Tibial nerve (tissue), 4 donors: ENCODE measurements around the gene SPRYD7. TPM values are rescaled to one million over a fixed set of nuclear protein-coding genes. Genes with fewer than 3 reads are reported as not detected.

Source experiments
- DNase-seq, 2 donors: peaks; one replicate each; pipeline ENCODE4 v3.0.0-alpha.2; 2019; ENCODE audit warnings: low spot score in 2 of 2
- H3K27ac ChIP-seq, 4 donors: fragments of 200-600 bp; sonication (generic) in 3 of 4; one replicate each; pipeline ENCODE4 v1.5.1; 2017 to 2019; ENCODE audit warnings: mild to moderate bottlenecking in 1 of 4
- H3K27me3 ChIP-seq, 2 donors: fragments of 200-600 bp; sonication (generic) in 1 of 2; one replicate each; pipeline versions ENCODE4 v1.5.1 to v1.6.0; 2017 to 2019
- H3K36me3 ChIP-seq, 3 donors: fragments of 200-600 bp; sonication (generic); one replicate each; pipeline ENCODE4 v1.5.1; 2018 to 2019
- H3K4me1 ChIP-seq, 4 donors: fragments of 200-600 bp; sonication (generic) in 3 of 4; one replicate each; pipeline ENCODE4 v1.5.1; 2017 to 2019
- H3K4me3 ChIP-seq, 4 donors: fragments of 200-600 bp; sonication (generic) in 3 of 4; one replicate each; pipeline ENCODE4 v1.5.1; 2017 to 2019; ENCODE audit warnings: mild to moderate bottlenecking in 1 of 4, moderate library complexity in 1 of 4
- H3K9me3 ChIP-seq, 4 donors: fragments of 200-600 bp; sonication (generic) in 3 of 4; one replicate each; pipeline ENCODE4 v1.5.1; 2017 to 2019
- EP300 ChIP-seq, 2 donors: sonication (generic); formaldehyde crosslinking; IDR thresholded peaks; one replicate each; pipeline ENCODE4 v1.6.1; 2017; ENCODE audit warnings: antibody characterized with exemption in 2 of 2, mild to moderate bottlenecking in 1 of 2
- POLR2A ChIP-seq, 2 donors: fragments of 450-650 bp; IDR thresholded peaks; one replicate each; pipeline ENCODE4 v1.6.1; 2017; ENCODE audit warnings: antibody characterized with exemption in 2 of 2, mild to moderate bottlenecking in 2 of 2, moderate library complexity in 2 of 2
- WGBS, 2 donors: methylation state at CpG; one replicate each; pipeline ENCODE4 v1.1.5; 2018; 5-methylcytosine and 5-hydroxymethylcytosine counted together
- total RNA-seq, 4 donors: library from RNA; depleted of rRNA; stranded (reverse); fragments of >200 nt; gene quantifications; one replicate each; pipeline ENCODE4 v1.1.0, GENCODE V29; 2016
- TF ChIP-seq, protein P1 (sequence below), 5 experiments: fragments of 200-600 bp in 3 of 5; fragments of 450-650 bp in 2 of 5; sonication (generic) in 3 of 5; IDR thresholded peaks; one replicate each; pipeline ENCODE4 v1.5.1; 2016 to 2019; ENCODE audit warnings: antibody characterized with exemption in 5 of 5, mild to moderate bottlenecking in 3 of 5, moderate library complexity in 2 of 5

The SPRYD7 gene
- total RNA-seq, 4 donors from 2014 or later, result 5.5 to 9.4 (median 7.5) TPM

DNA sequence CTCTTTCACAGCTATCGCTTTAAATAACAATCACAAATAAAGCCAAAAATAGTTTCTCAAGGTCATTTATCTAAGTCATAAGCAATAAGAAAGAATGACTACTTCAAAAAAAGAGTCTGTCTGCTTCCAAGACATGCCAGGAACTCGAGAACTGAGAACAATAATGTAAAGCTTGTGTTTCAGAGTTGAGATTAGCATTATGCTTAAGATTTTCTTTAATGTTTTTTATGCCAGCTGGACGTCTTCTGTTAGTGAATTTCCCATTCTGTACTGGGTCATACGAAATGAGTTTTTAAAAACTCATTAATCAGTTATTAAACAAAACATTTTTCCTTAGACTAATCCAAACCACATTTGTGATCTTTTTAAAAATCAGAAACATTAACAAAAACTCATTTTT is 3.2 kb upstream of the SPRYD7 start:
- Histone ChIP-seq H3K27me3 (no peaks in the 10 kb centered on the region), H3K9me3 (no peaks in the 10 kb centered on the region), H3K4me1 (peaks cover 0 to 34% (median 7%) of the 10 kb centered on the region in 4 donors), H3K4me3 (no peak overlapping the region), H3K27ac (peak overlapping the region in 3 of 4 donors; percentile 24 to 65 (median 25)), H3K36me3 (no peaks in the 10 kb centered on the region)
- WGBS, 2 donors, result 28% methylated on average over 4 of the region's 4 CpGs
- TF ChIP-seq EP300 (IDR thresholded peaks at IDR 0.05) (no peak), POLR2A (IDR thresholded peaks at IDR 0.05) (no peak)
- TF ChIP-seq, protein P1, sequence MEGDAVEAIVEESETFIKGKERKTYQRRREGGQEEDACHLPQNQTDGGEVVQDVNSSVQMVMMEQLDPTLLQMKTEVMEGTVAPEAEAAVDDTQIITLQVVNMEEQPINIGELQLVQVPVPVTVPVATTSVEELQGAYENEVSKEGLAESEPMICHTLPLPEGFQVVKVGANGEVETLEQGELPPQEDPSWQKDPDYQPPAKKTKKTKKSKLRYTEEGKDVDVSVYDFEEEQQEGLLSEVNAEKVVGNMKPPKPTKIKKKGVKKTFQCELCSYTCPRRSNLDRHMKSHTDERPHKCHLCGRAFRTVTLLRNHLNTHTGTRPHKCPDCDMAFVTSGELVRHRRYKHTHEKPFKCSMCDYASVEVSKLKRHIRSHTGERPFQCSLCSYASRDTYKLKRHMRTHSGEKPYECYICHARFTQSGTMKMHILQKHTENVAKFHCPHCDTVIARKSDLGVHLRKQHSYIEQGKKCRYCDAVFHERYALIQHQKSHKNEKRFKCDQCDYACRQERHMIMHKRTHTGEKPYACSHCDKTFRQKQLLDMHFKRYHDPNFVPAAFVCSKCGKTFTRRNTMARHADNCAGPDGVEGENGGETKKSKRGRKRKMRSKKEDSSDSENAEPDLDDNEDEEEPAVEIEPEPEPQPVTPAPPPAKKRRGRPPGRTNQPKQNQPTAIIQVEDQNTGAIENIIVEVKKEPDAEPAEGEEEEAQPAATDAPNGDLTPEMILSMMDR (IDR thresholded peaks at IDR 0.05), result no peak
- DNase-seq, result no peak

DNA sequence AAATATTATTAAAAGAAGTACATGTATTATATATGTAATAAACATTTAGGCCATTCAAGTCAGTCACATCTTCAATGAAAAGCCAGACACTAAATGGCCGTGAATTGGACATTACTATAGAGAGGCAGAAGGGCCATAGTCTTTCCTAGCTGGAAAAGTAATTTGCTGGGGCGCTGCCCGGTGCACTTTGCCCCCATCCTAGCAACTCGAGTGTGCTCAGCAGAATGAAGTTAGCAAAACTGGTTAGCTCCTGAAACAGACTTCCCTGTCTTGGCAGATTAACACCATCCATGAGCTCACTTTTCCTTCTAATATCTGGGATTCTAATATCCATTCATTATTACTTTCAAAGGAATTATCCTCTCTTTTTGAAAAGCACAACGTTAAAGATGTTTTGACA is 2.8 kb upstream of the SPRYD7 start:
- WGBS, 2 donors, result 23 to 40% methylated on average over 5 of the region's 5 CpGs
- no peaks in the 10 kb centered on the region for H3K27me3 ChIP-seq
- H3K4me1 ChIP-seq, result peaks cover 0 to 38% (median 7%) of the 10 kb centered on the region in 4 donors
- H3K27ac ChIP-seq, result peak overlapping the region in 3 of 4 donors; percentile 24 to 65 (median 25)
- DNase-seq, result no peak
- no peaks in the 10 kb centered on the region for H3K36me3 ChIP-seq
- TF ChIP-seq, protein P1 (IDR thresholded peaks at IDR 0.05), result no peak
- TF ChIP-seq EP300 (IDR thresholded peaks at IDR 0.05) (no peak), POLR2A (IDR thresholded peaks at IDR 0.05) (no peak)
- no peaks in the 10 kb centered on the region for H3K9me3 ChIP-seq
- H3K4me3 ChIP-seq, result no peak overlapping the region

DNA sequence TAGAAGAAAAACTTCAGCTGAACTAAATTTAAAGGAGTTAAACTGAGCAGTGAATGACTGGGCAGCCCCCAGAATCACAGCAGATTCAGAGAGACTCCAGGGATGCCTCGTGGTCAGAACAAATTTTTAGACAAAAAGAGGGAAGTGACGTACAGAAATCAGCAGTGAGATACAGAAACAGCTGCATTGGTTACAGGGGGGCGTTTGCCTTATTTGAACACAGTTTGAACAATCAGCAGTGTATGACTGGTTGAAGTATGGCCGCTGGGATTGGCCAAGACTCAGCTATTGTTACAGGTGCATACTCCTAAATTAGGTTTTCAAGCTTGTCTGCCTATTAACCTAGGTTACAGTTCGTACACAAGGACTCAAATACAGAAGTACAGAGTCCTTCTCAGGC is 2.2 kb upstream of the SPRYD7 start:
- TF ChIP-seq, protein P1 (IDR thresholded peaks at IDR 0.05), result no peak
- TF ChIP-seq EP300 (IDR thresholded peaks at IDR 0.05) (no peak), POLR2A (IDR thresholded peaks at IDR 0.05) (no peak)
- no peak for DNase-seq
- WGBS, 2 donors, result 55 to 57% methylated on average over 5 of the region's 5 CpGs
- no peak overlapping the region for H3K4me3 ChIP-seq
- peak overlapping the region in 1 of 4 donors; percentile 65 for H3K27ac ChIP-seq
- no peaks in the 10 kb centered on the region for H3K27me3 ChIP-seq
- no peaks in the 10 kb centered on the region for H3K36me3 ChIP-seq
- H3K9me3 ChIP-seq, result no peaks in the 10 kb centered on the region
- H3K4me1 ChIP-seq, result peaks cover 0 to 43% (median 7%) of the 10 kb centered on the region in 4 donors

- H3K27ac ChIP-seq, result peak overlapping the region; percentile 60 to 88 (median 82)
- H3K4me3 ChIP-seq, result peak overlapping the region; percentile 80 to 93 (median 87)
- H3K36me3 ChIP-seq, result no peaks in the 10 kb centered on the region
- WGBS, 2 donors, result 0 to 2% methylated on average over 12 of the region's 21 CpGs
- DNase-seq, result no peak
- no peaks in the 10 kb centered on the region for H3K9me3 ChIP-seq
- TF ChIP-seq EP300 (IDR thresholded peaks at IDR 0.05) (no peak), POLR2A (IDR thresholded peaks at IDR 0.05) (no peak)
- TF ChIP-seq, protein P1 (IDR thresholded peaks at IDR 0.05), result no peak
- no peaks in the 10 kb centered on the region for H3K27me3 ChIP-seq
- H3K4me1 ChIP-seq, result peaks cover 0 to 57% (median 10%) of the 10 kb centered on the region in 4 donors
Observed at GRCh38 chr13:49936968-49937273, 781 bp upstream of the SPRYD7 start.

DNA sequence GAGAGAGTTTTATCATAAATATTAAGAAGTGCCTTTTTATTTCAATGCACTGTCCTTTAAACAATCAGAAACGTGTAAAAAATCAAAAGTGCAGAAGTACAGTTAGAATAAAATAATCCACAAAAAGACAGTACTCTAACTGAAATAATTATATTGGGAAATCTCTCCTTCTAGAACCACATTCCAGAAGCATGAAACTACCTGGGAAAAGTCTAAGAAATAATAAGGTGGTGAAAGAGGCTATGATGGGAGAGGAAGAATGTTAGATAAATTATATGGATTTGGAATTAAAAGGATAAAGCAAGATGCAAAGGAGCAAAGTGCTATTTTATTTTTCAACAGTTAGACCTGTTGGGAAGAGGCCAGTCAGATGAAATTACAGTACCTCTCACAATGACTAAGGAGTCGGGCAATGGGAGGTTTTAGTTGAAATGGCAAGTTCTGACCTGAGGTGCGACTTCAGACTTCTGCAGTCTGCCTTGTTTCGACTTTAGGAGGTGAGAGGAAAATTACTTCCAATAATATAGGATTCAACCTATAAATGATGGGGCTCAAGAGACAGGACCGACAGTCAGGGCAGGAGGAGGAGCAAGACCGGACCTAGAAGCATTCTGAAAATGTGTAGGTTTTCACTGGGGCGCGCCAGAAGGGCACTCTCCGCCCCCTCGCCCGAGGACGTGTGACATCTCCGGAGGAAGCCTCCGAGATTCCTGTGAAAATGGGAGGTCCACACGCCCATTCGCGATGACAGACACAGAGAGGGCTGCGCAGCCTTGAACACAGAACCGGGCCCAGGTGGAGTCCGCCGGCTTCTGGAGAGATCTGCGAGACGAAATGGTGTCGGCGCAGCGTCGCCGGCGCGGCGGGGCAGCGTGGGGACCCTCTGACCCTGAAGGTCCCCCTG is 717 bp downstream of the SPRYD7 start:
- H3K27me3 ChIP-seq, result no peaks in the 10 kb centered on the region
- peak in 1 of 2 donors; percentile 13 for DNase-seq
- no peaks in the 10 kb centered on the region for H3K9me3 ChIP-seq
- peaks cover 0 to 62% (median 10%) of the 10 kb centered on the region in 4 donors for H3K4me1 ChIP-seq
- 1 to 3% methylated on average over 21 to 31 of the region's 32 CpGs for WGBS, 2 donors
- H3K36me3 ChIP-seq, result peaks cover 0 to 5% (median 0%) of the 10 kb centered on the region in 3 donors
- H3K27ac ChIP-seq, result peak overlapping the region; percentile 76 to 89 (median 88)
- peak overlapping the region; percentile 72 to 93 (median 86) for H3K4me3 ChIP-seq
- no peak for TF ChIP-seq EP300 (IDR thresholded peaks at IDR 0.05)
- TF ChIP-seq, protein P1 (IDR thresholded peaks at IDR 0.05), result no peak
